Neural crest cell (in vitro differentiated cells): ENCODE data around the gene OR2AT4. TPM values are rescaled to one million over a fixed set of nuclear protein-coding genes. Genes with fewer than 3 reads are reported as not detected.

Source experiments
- DNase-seq: peaks from one replicate; pipeline ENCODE4 v3.0.0; 2021; ENCODE audit warnings: low read depth, mixed read lengths, low spot score
- H3K27ac Mint-ChIP-seq: one replicate; pipeline ENCODE4 v1.8.0; 2021; ENCODE audit warnings: mild to moderate bottlenecking, mixed read lengths; ENCODE audit not compliant: unreplicated experiment
- H3K27me3 Mint-ChIP-seq: 2 replicates; pipeline ENCODE4 v1.8.0; 2021; ENCODE audit warnings: low read depth, mild to moderate bottlenecking, mixed read lengths
- H3K36me3 Mint-ChIP-seq: 2 replicates; pipeline ENCODE4 v1.8.0; 2021; ENCODE audit warnings: low read depth, mild to moderate bottlenecking, mixed read lengths
- H3K4me1 Mint-ChIP-seq: 2 replicates; pipeline ENCODE4 v1.8.0; 2021; ENCODE audit warnings: mixed read lengths
- H3K4me3 Mint-ChIP-seq: one replicate; pipeline ENCODE4 v1.8.0; 2021; ENCODE audit warnings: mild to moderate bottlenecking, mixed read lengths
- H3K9me3 Mint-ChIP-seq: 2 replicates; pipeline ENCODE4 v1.8.0; 2021; ENCODE audit warnings: mixed read lengths
- CTCF ChIP-seq: fragments of 200-600 bp; sonication (generic); conservative IDR thresholded peaks from 2 replicates; pipeline ENCODE4 v1.5.0; 2021; ENCODE audit warnings: antibody characterized with exemption, mild to moderate bottlenecking
- total RNA-seq: library from RNA; stranded (reverse); gene quantifications from 2 replicates; pipeline ENCODE4 v1.2.1, GENCODE V29; 2021

Gene OR2AT4
- total RNA-seq, 1 donor from 2014 or later, result not detected

- H3K36me3 Mint-ChIP-seq, result no peaks in the 10 kb centered on the region
- TF ChIP-seq CTCF, result no peak
- H3K27ac Mint-ChIP-seq, result peak overlapping the region; percentile 55
- no peaks in the 10 kb centered on the region for H3K9me3 Mint-ChIP-seq
- no peak overlapping the region for H3K4me3 Mint-ChIP-seq
- peaks cover 10% of the 10 kb centered on the region for H3K4me1 Mint-ChIP-seq
- DNase-seq, result no peak
- peaks cover 4% of the 10 kb centered on the region for H3K27me3 Mint-ChIP-seq
Measured at GRCh38 chr11:75142714-75143419, 46.2 kb upstream of the OR2AT4 start.

- H3K27ac Mint-ChIP-seq, result no peak overlapping the region
- no peak overlapping the region for H3K4me3 Mint-ChIP-seq
- TF ChIP-seq CTCF, result no peak
- DNase-seq, result no peak
- H3K4me1 Mint-ChIP-seq, result peaks cover 10% of the 10 kb centered on the region
- no peaks in the 10 kb centered on the region for H3K36me3 Mint-ChIP-seq
- peaks cover 4% of the 10 kb centered on the region for H3K27me3 Mint-ChIP-seq
- no peaks in the 10 kb centered on the region for H3K9me3 Mint-ChIP-seq
Measured at GRCh38 chr11:75141166-75141565, 44.5 kb upstream of the OR2AT4 start.

GRCh38 chr11:75140269-75141138 lies 43.8 kb upstream of the OR2AT4 start:
- TF ChIP-seq CTCF, result peak; percentile 91
- no peak overlapping the region for H3K4me3 Mint-ChIP-seq
- no peaks in the 10 kb centered on the region for H3K9me3 Mint-ChIP-seq
- no peak overlapping the region for H3K27ac Mint-ChIP-seq
- H3K4me1 Mint-ChIP-seq, result peaks cover 10% of the 10 kb centered on the region
- DNase-seq, result peak; percentile 66
- peaks cover 4% of the 10 kb centered on the region for H3K27me3 Mint-ChIP-seq
- H3K36me3 Mint-ChIP-seq, result no peaks in the 10 kb centered on the region

- Mint-ChIP-seq H3K36me3 (no peaks in the 10 kb centered on the region), H3K9me3 (peaks cover 4% of the 10 kb centered on the region), H3K27ac (no peak overlapping the region), H3K4me1 (peaks cover 8% of the 10 kb centered on the region), H3K27me3 (peaks cover 8% of the 10 kb centered on the region), H3K4me3 (no peak overlapping the region)
- TF ChIP-seq CTCF, result no peak
- DNase-seq, result no peak
Measured at GRCh38 chr11:75135651-75136050, 39.0 kb upstream of the OR2AT4 start.

- no peaks in the 10 kb centered on the region for H3K36me3 Mint-ChIP-seq
- H3K9me3 Mint-ChIP-seq, result peaks cover 5% of the 10 kb centered on the region
- H3K27me3 Mint-ChIP-seq, result peaks cover 8% of the 10 kb centered on the region
- TF ChIP-seq CTCF, result no peak
- DNase-seq, result no peak
- no peak overlapping the region for H3K27ac Mint-ChIP-seq
- H3K4me1 Mint-ChIP-seq, result peaks cover 8% of the 10 kb centered on the region
- no peak overlapping the region for H3K4me3 Mint-ChIP-seq
Measured at GRCh38 chr11:75135021-75135650, 38.5 kb upstream of the OR2AT4 start.
